Measurements from ENCODE around the gene MICB.

MICB gene

GRCh38 chr6:31532644-31533454, 34.9 kb downstream of the MICB start:
- no peak overlapping the region for H3K27ac ChIP-seq
- H3K4me3 ChIP-seq (ENCODE audit: low read depth, low read length) = no peak overlapping the region
- H3K36me3 ChIP-seq = peaks cover 85% of the 10 kb centered on the region

GRCh38 chr6:31533455-31533841, 35.5 kb downstream of the MICB start:
- Histone ChIP-seq H3K36me3 (peaks cover 91% of the 10 kb centered on the region), H3K27me3 (ENCODE audit: insufficient read depth, low read depth, severe bottlenecking) (no peaks in the 10 kb centered on the region), H3K9me3 (ENCODE audit: severe bottlenecking) (no peaks in the 10 kb centered on the region), H3K27ac (no peak overlapping the region), H3K4me3 (ENCODE audit: low read depth, low read length) (no peak overlapping the region)
- no peak for DNase-seq
- TF ChIP-seq CTCF (IDR thresholded peaks at IDR 0.05; ENCODE audit: low read depth, low read length) = no peak

More at GRCh38 chr6:31532644-31533454, 34.9 kb downstream of the MICB start:
- TF ChIP-seq CTCF (IDR thresholded peaks at IDR 0.05; ENCODE audit: low read depth, low read length) = no peak
- no peak for DNase-seq
- Histone ChIP-seq H3K9me3 (ENCODE audit: severe bottlenecking) (no peaks in the 10 kb centered on the region), H3K27me3 (ENCODE audit: insufficient read depth, low read depth, severe bottlenecking) (no peaks in the 10 kb centered on the region)

- Histone ChIP-seq H3K9me3 (ENCODE audit: severe bottlenecking) (no peaks in the 10 kb centered on the region), H3K27ac (no peak overlapping the region), H3K27me3 (ENCODE audit: insufficient read depth, low read depth, severe bottlenecking) (no peaks in the 10 kb centered on the region), H3K4me3 (ENCODE audit: low read depth, low read length) (no peak overlapping the region), H3K36me3 (peaks cover 97% of the 10 kb centered on the region)
- no peak for DNase-seq
- TF ChIP-seq CTCF (IDR thresholded peaks at IDR 0.05; ENCODE audit: low read depth, low read length) = no peak
Observed at GRCh38 chr6:31534011-31534410, 36.1 kb downstream of the MICB start.

GRCh38 chr6:31534521-31535040, 36.6 kb downstream of the MICB start:
- no peak for DNase-seq
- H3K36me3 ChIP-seq = peaks cover 100% of the 10 kb centered on the region

GRCh38 chr6:31535538-31536324, 37.8 kb downstream of the MICB start:
- no peak overlapping the region for H3K27ac ChIP-seq
- H3K36me3 ChIP-seq = peaks cover 100% of the 10 kb centered on the region
- no peak for TF ChIP-seq CTCF (IDR thresholded peaks at IDR 0.05; ENCODE audit: low read depth, low read length)
- H3K9me3 ChIP-seq (ENCODE audit: severe bottlenecking) = no peaks in the 10 kb centered on the region
- no peak overlapping the region for H3K4me3 ChIP-seq (ENCODE audit: low read depth, low read length)
- DNase-seq = no peak
- H3K27me3 ChIP-seq (ENCODE audit: insufficient read depth, low read depth, severe bottlenecking) = no peaks in the 10 kb centered on the region

More at GRCh38 chr6:31534521-31535040, 36.6 kb downstream of the MICB start:
- H3K9me3 ChIP-seq (ENCODE audit: severe bottlenecking) = no peaks in the 10 kb centered on the region
- H3K27me3 ChIP-seq (ENCODE audit: insufficient read depth, low read depth, severe bottlenecking) = no peaks in the 10 kb centered on the region
- no peak overlapping the region for H3K4me3 ChIP-seq (ENCODE audit: low read depth, low read length)
- H3K27ac ChIP-seq = no peak overlapping the region
- no peak for TF ChIP-seq CTCF (IDR thresholded peaks at IDR 0.05; ENCODE audit: low read depth, low read length)

Measured in WERI-Rb-1 (cell line).